HCT116 (cell line): ENCODE measurements around the gene UGT2A2. TPM values are rescaled to one million over a fixed set of nuclear protein-coding genes. Genes with fewer than 3 reads are reported as not detected.

ENCODE experiments used
- total RNA-seq: library from RNA; stranded (reverse); gene quantifications from one replicate; pipeline ENCODE4 v1.2.1, GENCODE V29; 2021; ENCODE audit not compliant: unreplicated experiment

UGT2A2 gene
- total RNA-seq, 1 experiment from 2014 or later = not detected

Other genes with a start within 250 kb of the UGT2A2 start
- gene UGT2B4, start 143.7 kb downstream of the UGT2A2 start, total RNA-seq = 0.37 TPM
- not detected for gene UGT2A1, start 13.6 kb upstream of the UGT2A2 start, total RNA-seq
- 0.10 TPM for gene SULT1B1, start 121.0 kb upstream of the UGT2A2 start, total RNA-seq
- not detected for gene SULT1E1, start 220.5 kb upstream of the UGT2A2 start, total RNA-seq